T-helper 17 cell (primary cell): ENCODE data around the gene ATP2B2. TPM values are rescaled to one million over a fixed set of nuclear protein-coding genes. Genes with fewer than 3 reads are reported as not detected.

Source experiments
- ATAC-seq: fragments of 150-1000 bp; cut with Tn5 transposase; 2 replicates; pipeline ENCODE4 v1.10.0; 2021; ENCODE audit warnings: mild to moderate bottlenecking, moderate library complexity
- DNase-seq, 3 donors: peaks; one replicate each; pipeline versions ENCODE4 v3.0.0 to v3.0.0-alpha.2; 2020 to 2021
- H3K9me3 ChIP-seq: one replicate; pipeline ENCODE4 v1.7.0; 2013; ENCODE audit warnings: low read length, mild to moderate bottlenecking; ENCODE audit not compliant: control insufficient read depth, poor library complexity, severe bottlenecking
- H3K27ac Mint-ChIP-seq: one replicate; pipeline ENCODE4 v1.8.0; 2022; ENCODE audit warnings: mild to moderate bottlenecking, moderate library complexity, mixed read lengths
- H3K27me3 Mint-ChIP-seq: one replicate; pipeline ENCODE4 v1.8.0; 2022; ENCODE audit warnings: mixed read lengths
- H3K36me3 Mint-ChIP-seq: one replicate; pipeline ENCODE4 v1.8.0; 2022; ENCODE audit warnings: low read depth, mixed read lengths
- H3K4me1 Mint-ChIP-seq: one replicate; pipeline ENCODE4 v1.8.0; 2022; ENCODE audit warnings: mild to moderate bottlenecking, mixed read lengths
- H3K4me3 Mint-ChIP-seq: one replicate; pipeline ENCODE4 v1.8.0; 2022; ENCODE audit warnings: mild to moderate bottlenecking, moderate library complexity, mixed read lengths
- total RNA-seq, 4 donors: library from RNA in 2 of 4; stranded (reverse) in 2 of 4; gene quantifications; one replicate each; pipeline ENCODE4 v1.2.3 and lab custom pipeline; 2022 to 2026

ATP2B2 gene
- total RNA-seq, 2 donors from 2014 or later: not detected

DNA sequence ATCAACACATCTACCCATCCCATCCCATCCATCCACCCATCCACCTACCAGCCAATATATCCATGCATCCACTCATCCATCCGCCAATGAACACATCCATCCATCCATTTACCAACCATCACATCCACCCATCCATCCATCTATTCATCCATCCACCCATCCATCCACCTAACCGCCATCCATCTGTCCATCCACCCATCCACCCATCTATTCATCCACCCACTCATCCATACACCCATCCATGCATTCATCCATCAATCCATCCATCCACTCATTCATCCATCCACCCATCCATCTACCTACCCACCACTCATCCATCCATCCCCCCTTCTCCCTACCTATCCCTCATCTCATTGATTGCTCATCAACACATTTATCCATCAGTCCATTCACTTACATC is 136.9 kb downstream of the ATP2B2 start:
- DNase-seq (no peak), ATAC-seq (no peak)
- Mint-ChIP-seq H3K27me3 (peaks cover 9% of the 10 kb centered on the region), H3K36me3 (no peaks in the 10 kb centered on the region), H3K4me3 (no peak overlapping the region), H3K27ac (no peak overlapping the region), H3K4me1 (peaks cover 8% of the 10 kb centered on the region)
- H3K9me3 ChIP-seq: no peaks in the 10 kb centered on the region

DNA sequence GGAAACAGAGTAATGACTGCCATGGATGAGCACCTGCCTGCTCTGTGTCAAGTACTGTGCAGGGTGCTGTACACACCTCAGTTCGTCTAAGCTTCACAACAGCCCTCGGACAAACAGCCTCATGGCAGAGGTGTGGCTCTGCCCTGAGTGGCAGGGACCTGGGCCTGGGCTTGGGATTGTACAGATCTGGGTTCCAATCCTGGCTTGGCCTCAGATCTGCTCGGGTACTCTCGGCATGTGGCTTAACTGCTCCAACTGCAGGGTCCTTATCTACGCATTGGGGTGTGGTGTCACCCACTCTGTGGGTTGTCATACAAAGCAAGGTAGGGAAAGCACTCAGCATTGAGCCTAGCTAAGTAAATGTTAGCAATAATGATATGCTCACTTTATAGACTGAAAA is 137.9 kb downstream of the ATP2B2 start:
- Mint-ChIP-seq H3K4me1 (peaks cover 8% of the 10 kb centered on the region), H3K36me3 (no peaks in the 10 kb centered on the region)
- ATAC-seq: no peak

DNA sequence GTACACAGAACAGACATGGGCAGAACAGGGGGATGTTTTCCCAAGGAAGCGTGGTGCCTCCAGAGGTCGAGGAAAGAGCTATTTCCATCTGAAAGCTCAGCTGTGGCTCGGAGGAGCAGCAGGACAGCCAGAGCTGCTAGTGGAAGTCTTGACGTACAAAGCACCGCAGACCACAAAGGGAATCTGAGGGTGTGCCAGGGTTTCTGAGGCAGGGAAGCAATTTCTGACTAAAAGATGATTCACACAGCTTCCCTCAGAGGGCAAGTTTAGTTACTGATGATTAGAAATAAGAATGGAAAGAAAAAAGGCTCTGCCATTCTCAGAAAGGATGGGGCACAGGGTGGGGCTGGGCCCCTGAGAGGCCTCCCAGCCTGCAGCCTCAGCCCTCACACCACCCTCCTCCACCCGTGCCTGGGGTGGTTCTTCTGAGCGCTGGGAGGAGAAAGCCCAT is 138.7 kb downstream of the ATP2B2 start:
- H3K9me3 ChIP-seq: no peaks in the 10 kb centered on the region
- Mint-ChIP-seq H3K36me3 (peaks cover 3% of the 10 kb centered on the region), H3K27ac (no peak overlapping the region), H3K4me1 (peaks cover 8% of the 10 kb centered on the region), H3K27me3 (peaks cover 16% of the 10 kb centered on the region), H3K4me3 (no peak overlapping the region)
- no peak for ATAC-seq
- no peak for DNase-seq

More for the DNA sequence above, 137.9 kb downstream of the ATP2B2 start:
- no peak overlapping the region for H3K27ac Mint-ChIP-seq
- no peak overlapping the region for H3K4me3 Mint-ChIP-seq
- H3K27me3 Mint-ChIP-seq: peaks cover 9% of the 10 kb centered on the region
- no peaks in the 10 kb centered on the region for H3K9me3 ChIP-seq
- DNase-seq: no peak

DNA sequence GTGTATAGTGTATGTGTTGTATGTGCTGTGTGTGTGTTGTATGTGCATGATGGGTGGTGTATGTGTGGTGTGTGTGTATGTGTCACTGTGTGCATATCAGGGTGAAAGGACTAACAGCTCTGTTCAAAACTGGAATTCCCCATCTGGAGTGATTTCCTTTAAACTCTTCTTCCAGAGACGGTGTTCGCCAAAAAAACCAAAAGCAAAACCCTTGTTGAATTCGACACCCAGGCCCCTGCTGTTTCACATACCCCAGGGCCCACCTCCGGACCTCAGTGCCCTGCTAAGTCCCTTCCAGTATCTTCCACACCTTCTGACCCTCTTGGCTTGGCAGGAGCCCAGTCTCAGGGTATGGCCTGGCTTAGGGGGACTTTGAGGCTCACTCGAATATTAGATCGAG is 139.6 kb downstream of the ATP2B2 start:
- DNase-seq (no peak), ATAC-seq (no peak)
- H3K27me3 Mint-ChIP-seq: peaks cover 21% of the 10 kb centered on the region
- H3K4me3 Mint-ChIP-seq: no peak overlapping the region
- no peak overlapping the region for H3K27ac Mint-ChIP-seq
- peaks cover 13% of the 10 kb centered on the region for H3K4me1 Mint-ChIP-seq
- H3K9me3 ChIP-seq: no peaks in the 10 kb centered on the region
- H3K36me3 Mint-ChIP-seq: peaks cover 3% of the 10 kb centered on the region

DNA sequence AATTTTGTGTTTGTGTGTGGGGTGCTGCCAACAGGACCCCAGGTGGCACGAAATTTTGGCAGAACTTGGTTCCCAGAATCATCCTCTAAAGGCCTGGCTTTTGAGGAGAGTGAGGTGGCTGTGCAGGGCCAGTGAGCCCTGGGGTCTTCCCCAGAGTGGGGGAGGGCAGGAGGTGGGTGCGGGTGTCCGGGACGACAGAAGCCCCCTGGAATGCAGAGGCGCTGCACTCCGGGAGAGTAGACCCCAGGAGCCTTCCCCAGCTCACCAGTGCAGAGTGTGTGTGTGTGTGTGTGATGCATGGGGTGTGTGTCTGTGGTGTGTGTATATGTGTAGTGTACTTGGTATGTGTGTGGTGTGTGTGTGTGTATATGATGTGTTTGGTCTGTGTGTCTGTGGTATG is 140.1 kb downstream of the ATP2B2 start:
- Mint-ChIP-seq H3K4me3 (no peak overlapping the region), H3K4me1 (peaks cover 10% of the 10 kb centered on the region), H3K36me3 (peaks cover 3% of the 10 kb centered on the region), H3K27me3 (peaks cover 21% of the 10 kb centered on the region), H3K27ac (no peak overlapping the region)
- no peaks in the 10 kb centered on the region for H3K9me3 ChIP-seq
- no peak for ATAC-seq
- DNase-seq: no peak

DNA sequence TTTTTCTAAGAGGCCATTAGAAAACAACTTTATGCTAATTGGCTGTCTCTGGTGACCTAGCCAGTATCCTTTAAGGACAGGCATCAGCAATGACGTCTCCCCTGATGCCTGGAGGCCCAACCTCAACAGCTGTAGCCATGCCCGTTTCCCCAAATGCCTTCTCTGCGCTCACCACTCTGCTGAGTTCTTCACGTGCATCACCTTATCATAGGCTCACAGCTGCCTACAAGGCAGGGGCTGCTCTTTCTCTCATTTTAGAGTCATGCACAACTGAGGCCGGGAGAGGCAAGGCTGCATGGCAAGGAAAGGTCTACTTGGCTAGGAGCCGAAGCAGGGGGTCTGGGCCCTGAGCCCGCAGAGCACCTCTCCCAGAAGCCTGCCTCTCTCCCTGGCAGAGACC is 140.6 kb downstream of the ATP2B2 start:
- H3K27me3 Mint-ChIP-seq: peaks cover 23% of the 10 kb centered on the region
- ATAC-seq: no peak
- no peak overlapping the region for H3K4me3 Mint-ChIP-seq
- no peak for DNase-seq
- H3K27ac Mint-ChIP-seq: no peak overlapping the region
- H3K4me1 Mint-ChIP-seq: peaks cover 10% of the 10 kb centered on the region
- H3K9me3 ChIP-seq: no peaks in the 10 kb centered on the region
- H3K36me3 Mint-ChIP-seq: peaks cover 3% of the 10 kb centered on the region

DNA sequence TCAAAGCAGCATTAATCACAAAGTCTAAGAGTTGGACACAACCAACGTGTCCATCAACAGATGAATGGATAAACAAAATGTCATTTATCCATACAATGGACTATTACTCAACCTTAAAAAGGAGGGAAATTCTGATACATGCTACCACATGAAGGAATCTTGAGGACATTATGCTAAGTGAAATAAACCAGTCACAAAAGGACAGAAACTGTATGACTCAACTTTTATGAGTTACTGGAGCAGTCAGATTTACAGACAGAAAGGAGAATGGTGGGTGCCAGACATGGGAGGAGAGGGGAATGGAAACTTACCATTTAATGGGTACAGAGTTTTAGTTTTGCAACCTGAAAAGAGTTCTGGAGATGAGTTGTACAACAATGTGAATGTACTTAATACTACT is 141.5 kb downstream of the ATP2B2 start:
- H3K27me3 Mint-ChIP-seq: peaks cover 31% of the 10 kb centered on the region
- DNase-seq (no peak), ATAC-seq (no peak)
- H3K4me3 Mint-ChIP-seq: no peak overlapping the region
- H3K36me3 Mint-ChIP-seq: peaks cover 3% of the 10 kb centered on the region
- H3K9me3 ChIP-seq: no peaks in the 10 kb centered on the region
- H3K27ac Mint-ChIP-seq: no peak overlapping the region
- H3K4me1 Mint-ChIP-seq: peaks cover 10% of the 10 kb centered on the region

DNA sequence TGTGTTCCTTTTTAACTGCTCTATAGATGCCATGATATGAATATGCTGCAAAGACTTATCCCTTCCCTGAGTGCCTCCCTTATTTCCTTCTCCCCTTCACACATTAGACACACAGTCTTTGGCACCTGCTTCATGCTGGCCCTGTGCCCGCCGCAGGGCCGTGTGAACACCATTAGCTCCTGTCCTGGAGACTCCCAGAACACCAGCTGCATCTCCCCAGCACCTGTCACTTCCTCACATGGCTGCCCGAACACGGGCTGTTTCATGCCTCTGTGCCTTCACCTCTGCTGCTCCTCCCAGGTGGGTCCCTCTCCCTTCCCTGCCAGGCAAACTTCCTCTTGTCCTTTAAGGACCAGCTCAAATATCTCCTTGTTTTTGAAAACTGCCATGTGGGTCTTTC is 144.0 kb downstream of the ATP2B2 start:
- Mint-ChIP-seq H3K36me3 (peaks cover 5% of the 10 kb centered on the region), H3K4me1 (peaks cover 5% of the 10 kb centered on the region), H3K4me3 (no peak overlapping the region), H3K27me3 (peaks cover 31% of the 10 kb centered on the region), H3K27ac (no peak overlapping the region)
- ATAC-seq: no peak
- no peak for DNase-seq
- no peaks in the 10 kb centered on the region for H3K9me3 ChIP-seq

DNA sequence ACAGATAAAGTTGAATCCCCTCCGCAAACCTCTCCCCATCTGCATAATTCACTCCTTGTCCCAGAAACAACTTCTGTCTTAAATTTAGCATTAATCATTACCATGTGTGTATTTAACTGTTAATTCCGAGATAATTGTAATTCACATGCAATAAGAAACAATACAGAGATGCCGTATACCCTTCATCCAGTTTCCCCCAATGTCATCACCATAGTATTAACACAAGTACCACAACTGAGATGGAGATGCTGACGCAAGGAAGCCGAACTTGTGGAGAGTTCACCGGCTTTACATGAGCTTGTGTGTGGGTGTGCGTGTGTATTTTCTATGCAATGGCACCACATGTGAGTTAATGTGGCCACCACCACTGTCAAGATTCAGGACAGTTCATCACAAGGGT is 144.9 kb downstream of the ATP2B2 start:
- Mint-ChIP-seq H3K4me3 (no peak overlapping the region), H3K27me3 (peaks cover 31% of the 10 kb centered on the region), H3K4me1 (peaks cover 5% of the 10 kb centered on the region), H3K36me3 (peaks cover 5% of the 10 kb centered on the region), H3K27ac (no peak overlapping the region)
- H3K9me3 ChIP-seq: no peaks in the 10 kb centered on the region
- DNase-seq (no peak), ATAC-seq (no peak)

DNA sequence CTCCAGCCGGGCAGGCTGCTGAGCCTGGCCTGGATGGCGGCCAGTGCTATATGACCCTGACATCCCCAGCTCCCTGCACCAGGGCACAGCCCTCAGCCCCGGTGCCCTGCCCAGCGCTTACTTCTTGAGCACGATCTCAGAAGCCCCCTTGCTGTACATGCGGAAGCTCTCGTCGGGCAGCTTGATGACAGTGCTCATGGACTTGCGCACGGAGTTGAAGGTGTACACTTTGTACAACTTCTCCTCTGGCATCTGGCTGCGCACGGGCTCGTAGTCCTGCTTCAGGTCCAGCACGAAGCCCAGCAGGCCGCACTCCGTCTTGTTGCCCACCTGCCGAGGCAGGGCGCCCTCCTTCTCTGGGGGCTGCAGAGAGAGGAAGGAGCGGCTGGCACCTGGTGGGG is 145.6 kb downstream of the ATP2B2 start:
- peaks cover 31% of the 10 kb centered on the region for H3K27me3 Mint-ChIP-seq
- no peaks in the 10 kb centered on the region for H3K9me3 ChIP-seq
- ATAC-seq (no peak), DNase-seq (no peak)
- peaks cover 5% of the 10 kb centered on the region for H3K4me1 Mint-ChIP-seq
- no peak overlapping the region for H3K4me3 Mint-ChIP-seq
- H3K36me3 Mint-ChIP-seq: peaks cover 5% of the 10 kb centered on the region
- H3K27ac Mint-ChIP-seq: no peak overlapping the region

DNA sequence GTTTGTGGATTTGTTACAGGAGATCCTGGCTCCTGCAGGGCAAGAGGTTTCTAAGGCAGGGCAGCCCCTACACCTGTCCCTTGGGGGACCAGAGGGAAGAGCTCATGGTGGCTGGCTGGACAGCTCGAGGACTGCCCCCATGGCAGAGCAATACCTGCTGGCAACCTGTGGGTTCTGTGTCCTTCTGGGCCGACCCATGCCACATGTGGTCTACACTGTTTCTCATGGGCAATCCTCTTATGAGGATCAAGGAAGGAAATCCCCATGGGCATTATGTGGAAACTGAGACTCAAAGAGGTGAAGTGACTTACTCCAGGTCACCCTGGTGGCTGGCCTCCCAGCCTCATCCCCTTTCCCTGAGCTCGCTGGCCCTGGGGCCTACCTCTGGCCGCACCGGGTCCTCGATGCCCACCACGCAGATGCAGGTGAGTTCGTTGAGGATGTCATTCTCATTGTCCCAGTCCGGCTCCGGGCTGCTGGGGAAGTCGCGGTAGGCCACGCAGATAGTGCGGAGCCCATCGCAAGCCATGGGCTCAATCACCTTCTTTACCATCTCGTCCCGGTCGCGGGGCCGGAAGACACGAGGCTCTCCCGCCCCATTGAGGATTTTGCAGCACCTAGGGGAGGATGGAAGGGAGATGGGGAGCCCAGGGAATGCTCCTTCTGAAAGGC is 146.9 kb downstream of the ATP2B2 start:
- ATAC-seq (no peak), DNase-seq (no peak)
- no peaks in the 10 kb centered on the region for H3K9me3 ChIP-seq
- H3K36me3 Mint-ChIP-seq: peaks cover 5% of the 10 kb centered on the region
- peaks cover 37% of the 10 kb centered on the region for H3K27me3 Mint-ChIP-seq
- H3K4me3 Mint-ChIP-seq: no peak overlapping the region
- peaks cover 7% of the 10 kb centered on the region for H3K4me1 Mint-ChIP-seq
- H3K27ac Mint-ChIP-seq: no peak overlapping the region

DNA sequence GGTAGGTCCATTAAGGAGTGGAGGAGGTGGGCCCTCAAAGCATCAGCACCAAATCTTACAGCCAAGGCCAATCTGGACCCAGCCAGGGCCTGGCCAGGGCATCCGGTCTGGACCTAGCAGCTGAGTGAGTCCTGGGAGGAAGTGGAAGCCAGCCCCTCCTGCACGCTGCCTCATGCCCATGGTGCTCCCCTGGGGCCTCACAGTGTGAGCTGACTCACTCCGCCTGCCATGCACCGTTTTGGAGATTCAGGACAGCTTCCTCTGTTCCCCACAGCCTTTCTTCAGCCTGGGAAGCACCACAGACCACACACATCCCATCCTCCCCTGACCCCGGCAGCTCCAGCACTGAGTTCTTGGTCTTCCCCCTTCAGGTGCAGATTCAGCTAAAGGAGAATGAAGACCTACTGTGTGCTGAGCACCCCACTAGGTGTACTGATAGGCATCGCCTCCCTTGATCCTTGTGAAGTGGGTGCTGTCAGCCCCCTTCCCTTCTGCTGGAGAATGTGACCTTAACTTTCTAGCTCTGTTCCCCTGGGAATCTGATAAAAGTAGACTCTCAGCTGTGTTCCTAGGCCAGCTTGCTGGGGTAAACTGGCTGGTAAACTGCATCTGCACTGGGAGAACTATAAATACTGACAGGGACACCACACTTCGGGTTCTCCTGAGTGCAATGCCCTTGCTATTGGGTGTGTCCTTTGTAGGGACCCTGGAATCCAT is 147.6 kb downstream of the ATP2B2 start:
- Mint-ChIP-seq H3K27me3 (peaks cover 44% of the 10 kb centered on the region), H3K36me3 (peaks cover 5% of the 10 kb centered on the region), H3K27ac (no peak overlapping the region), H3K4me3 (no peak overlapping the region), H3K4me1 (peaks cover 10% of the 10 kb centered on the region)
- H3K9me3 ChIP-seq: no peaks in the 10 kb centered on the region
- DNase-seq (no peak), ATAC-seq (no peak)

DNA sequence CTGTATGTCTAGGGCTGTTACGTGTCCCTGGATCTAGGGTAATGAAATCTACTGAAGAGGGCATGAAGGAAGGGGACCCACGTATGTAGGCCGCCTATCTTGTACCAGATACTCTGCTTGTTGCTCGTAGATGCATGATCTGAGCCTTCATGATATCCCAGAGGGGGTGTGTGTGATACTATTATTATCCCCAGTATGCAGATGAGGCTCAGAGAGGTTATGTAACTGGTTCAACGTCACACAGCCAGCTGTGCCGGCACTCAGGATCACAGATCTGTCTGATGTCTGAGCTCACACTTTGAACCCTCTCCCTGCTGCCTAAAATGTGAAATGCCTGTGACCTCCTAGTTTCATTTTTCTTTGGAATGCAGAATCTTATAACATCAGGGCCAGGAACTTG is 148.3 kb downstream of the ATP2B2 start:
- peaks cover 5% of the 10 kb centered on the region for H3K36me3 Mint-ChIP-seq
- no peak overlapping the region for H3K27ac Mint-ChIP-seq
- no peaks in the 10 kb centered on the region for H3K9me3 ChIP-seq
- no peak for ATAC-seq
- no peak overlapping the region for H3K4me3 Mint-ChIP-seq
- peaks cover 48% of the 10 kb centered on the region for H3K27me3 Mint-ChIP-seq
- H3K4me1 Mint-ChIP-seq: peaks cover 10% of the 10 kb centered on the region
- DNase-seq: no peak

DNA sequence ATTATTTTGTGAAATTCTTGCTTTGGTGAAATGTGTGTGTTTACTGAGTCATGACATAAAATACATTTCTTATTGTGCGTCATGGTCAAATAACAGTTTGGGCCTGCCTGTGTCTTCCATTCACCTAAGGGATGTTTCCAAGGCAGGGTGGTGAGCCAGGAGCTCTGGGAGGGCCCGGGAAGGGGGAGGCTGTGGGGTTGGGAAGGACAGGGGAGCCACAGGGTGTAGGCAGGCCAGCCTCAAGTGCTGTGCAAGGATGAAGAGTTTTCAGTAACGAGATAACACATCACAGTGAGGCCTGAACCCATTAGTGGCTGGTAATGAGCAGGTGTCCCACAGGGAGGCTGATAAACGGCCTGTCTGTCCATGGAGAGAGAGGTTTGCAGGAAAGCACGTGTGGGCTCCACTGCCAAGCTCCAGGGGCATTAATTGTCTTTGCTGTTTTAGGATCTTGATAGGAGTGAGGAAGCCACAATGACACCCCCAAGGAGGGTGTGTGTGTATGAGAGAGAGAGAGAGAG is 148.9 kb downstream of the ATP2B2 start:
- Mint-ChIP-seq H3K4me3 (no peak overlapping the region), H3K36me3 (peaks cover 2% of the 10 kb centered on the region), H3K4me1 (peaks cover 8% of the 10 kb centered on the region), H3K27me3 (peaks cover 45% of the 10 kb centered on the region), H3K27ac (no peak overlapping the region)
- H3K9me3 ChIP-seq: no peaks in the 10 kb centered on the region
- no peak for DNase-seq
- ATAC-seq: no peak
